ENCODE results near the gene DTNA.
"Not testable (repeated sequence)": the region's sequence is repeated elsewhere in the genome, so short reads cannot be mapped to it uniquely, and the experiment has no call there.

The DTNA gene

DNA sequence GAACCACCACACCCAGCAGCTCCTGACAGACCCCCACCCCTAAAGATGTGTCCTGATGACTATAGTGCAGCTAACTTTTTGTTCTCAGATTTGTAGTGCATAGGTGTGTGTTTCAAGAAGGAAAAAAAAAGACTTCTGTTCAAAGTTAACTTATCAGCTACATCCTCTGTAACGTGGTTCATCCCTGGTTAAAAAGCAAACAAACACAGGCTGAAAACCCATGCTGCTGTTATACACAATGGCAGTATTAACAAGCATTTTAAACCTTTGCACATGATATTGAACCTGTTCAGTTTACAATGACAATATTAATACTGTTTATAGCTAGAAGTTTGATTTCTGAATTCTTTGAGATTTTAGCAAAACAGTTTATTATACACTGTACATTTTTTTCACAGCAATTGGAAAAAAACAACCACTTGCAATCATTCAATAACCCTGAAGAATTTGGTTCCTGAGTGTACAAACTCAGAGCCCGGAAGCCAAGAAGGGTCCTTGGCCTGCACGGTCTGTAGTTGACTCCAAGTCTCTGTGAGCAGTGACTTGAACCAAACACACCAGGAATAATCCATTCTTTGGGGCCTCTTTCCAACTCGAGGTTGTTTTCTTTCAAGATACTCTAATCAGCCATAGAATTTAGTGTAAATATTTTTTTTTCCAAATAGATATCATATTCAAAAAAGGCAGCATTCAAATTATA lies 177.9 kb downstream of the DTNA start:
- DNase-seq (ENCODE audit: low read depth in 2 of 3, low spot score in 1 of 3): no peak

DNA sequence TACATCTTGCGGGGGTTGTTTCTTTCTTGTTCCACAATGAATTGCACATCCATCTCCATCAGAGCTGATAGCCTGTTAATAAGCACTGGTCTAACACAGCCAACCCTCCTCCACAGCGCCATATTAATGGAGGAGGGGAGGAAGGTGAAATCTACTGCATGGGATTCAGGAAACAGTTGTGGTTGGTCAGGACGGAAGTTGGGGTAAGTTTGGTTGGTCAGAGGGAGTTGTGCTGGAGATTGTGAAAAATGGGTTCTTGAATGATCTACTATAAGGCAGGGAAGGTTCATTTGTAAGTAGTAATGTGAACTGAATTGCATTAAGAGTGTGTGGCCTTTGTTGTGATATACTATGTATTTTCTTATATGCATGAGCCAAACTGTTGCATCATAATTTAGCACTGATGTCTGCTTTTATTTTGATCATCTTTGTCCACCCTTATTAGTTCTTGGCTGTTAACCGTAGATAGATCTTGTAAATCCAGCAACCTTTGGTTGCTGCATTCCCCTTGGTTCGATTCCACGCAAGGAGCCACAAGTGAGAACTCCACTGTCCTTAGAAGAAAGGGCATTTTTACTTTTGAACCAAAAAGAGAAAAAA lies 180.5 kb downstream of the DTNA start:
- no peak for DNase-seq (ENCODE audit: low read depth in 2 of 3, low spot score in 1 of 3)

GRCh38 chr18:34892379-34892778 lies 182.3 kb downstream of the DTNA start:
- no peak for DNase-seq (ENCODE audit: low read depth in 2 of 3, low spot score in 1 of 3)

GRCh38 chr18:34893239-34893638 lies 183.1 kb downstream of the DTNA start:
- DNase-seq (ENCODE audit: low read depth in 2 of 3, low spot score in 1 of 3): no peak

GRCh38 chr18:34901299-34901698 lies 191.2 kb downstream of the DTNA start:
- no peak for DNase-seq (ENCODE audit: low read depth in 2 of 3, low spot score in 1 of 3)

- DNase-seq (ENCODE audit: low read depth in 2 of 3, low spot score in 1 of 3): no peak
These were observed 194.9 kb downstream of the DTNA start for GRCh38 chr18:34904994-34905393.

DNA sequence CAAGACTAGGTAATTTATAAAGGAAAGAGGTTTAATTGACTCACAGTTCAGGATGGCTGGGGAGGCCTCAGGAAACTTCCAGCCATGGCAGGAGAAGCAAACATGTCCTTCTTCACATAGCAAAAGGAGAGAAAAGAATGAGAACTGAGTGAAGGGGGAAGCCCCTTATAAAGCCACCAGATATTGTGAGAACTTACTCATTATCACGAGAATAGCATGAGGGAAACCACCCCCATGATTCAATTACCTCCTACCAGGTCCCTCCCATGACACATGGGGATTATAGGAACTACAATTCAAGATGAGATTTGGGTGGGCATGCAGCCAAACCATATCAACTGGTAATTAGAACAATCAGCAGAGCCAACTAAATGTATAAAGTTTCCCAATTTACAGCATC lies 196.9 kb downstream of the DTNA start:
- not testable (repeated sequence) for DNase-seq (ENCODE audit: low read depth in 2 of 3, low spot score in 1 of 3)

GRCh38 chr18:34909637-34910364 lies 199.7 kb downstream of the DTNA start:
- no peak for DNase-seq (ENCODE audit: low read depth in 2 of 3, low spot score in 1 of 3)

DNA sequence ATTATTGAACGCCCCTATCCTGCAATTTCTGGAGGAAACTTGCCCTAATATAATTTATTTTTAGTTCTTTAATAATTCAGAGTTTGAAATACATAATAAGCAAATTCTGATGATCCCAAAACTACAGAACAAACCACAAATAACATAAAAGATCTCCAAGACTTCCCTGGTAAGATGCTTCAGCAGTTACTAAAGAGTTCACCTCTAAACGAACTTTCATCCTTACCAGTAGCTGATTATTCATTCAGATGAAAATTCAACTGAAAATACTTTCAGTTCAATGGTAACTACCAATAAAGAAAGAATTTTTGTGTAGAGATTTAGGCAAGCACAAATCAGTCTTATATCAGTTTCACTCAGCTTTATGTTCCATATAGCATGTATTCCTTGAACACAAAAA lies 201.0 kb downstream of the DTNA start:
- no peak for DNase-seq (ENCODE audit: low read depth in 2 of 3, low spot score in 1 of 3)

DNA sequence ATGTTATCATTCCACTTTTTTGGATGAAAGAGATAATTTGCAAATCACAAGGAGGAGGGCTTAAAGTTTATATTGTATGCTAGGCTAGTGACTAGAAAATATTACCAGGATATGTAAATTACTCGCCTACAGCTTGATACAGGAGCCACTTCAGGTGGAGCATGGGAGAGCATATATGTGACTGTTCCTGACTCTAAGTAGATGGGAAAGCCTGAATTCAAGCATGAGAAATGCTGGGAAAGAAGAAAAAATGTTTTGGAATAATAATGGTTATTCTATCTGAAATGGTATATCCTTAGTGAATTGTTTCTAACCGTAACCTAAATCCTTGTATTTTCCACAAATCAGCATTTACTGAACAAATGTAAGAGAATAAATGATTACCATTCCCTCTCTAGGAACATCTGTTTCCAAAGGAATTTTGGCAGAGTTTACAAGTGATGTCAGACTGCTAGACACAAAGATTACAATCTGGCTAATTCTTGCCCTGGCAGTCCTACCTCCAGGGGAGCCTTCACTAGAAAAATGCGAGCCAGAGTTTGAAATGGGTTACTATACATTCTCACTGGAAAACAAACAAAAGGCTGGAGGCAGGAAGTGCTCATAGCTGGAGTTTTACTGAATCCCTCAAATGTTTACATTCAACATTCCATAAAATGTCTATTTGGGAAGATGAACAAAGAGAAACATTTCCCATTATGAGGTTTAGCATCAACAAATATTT lies 201.7 kb downstream of the DTNA start:
- no peak for DNase-seq (ENCODE audit: low read depth in 2 of 3, low spot score in 1 of 3)

DNA sequence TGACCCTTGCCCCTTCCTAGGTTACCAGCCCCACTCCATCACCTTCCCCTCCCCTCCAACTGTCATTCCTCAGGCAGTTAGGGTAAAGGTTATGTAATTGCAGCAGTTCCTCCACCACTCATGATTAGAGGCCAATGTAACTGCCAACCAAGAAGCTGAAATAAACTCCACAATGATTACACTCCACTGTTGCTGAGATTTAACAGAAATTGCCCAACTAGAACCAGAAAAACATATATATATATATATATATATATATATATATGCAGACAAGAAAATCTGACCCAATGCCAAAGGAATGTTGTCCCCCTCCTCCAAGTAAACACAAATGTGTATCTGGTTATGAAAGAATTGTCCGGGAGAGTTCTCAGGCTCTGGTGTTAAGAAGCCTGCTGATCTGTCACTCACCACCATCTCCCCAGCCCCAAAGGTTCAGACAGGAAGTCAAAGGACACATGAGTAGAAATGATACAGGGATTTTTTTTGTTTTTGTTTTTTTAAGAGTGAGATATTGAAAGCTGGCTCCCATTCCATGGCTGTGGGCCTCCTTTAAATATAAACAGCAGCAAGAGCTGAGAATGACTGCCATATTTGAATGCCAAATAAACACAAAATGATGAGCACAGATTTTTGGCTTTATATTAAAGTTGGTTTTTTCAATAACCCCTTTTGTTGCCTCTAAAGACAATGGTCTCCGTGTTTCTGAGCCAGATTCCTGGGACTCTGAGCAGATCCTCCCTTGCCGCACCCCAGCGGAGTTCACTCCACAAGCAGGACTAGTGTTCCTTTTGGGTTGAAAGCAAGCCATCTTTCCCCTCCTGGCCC lies 204.0 kb downstream of the DTNA start:
- DNase-seq (ENCODE audit: low read depth in 2 of 3, low spot score in 1 of 3): no peak

DNA sequence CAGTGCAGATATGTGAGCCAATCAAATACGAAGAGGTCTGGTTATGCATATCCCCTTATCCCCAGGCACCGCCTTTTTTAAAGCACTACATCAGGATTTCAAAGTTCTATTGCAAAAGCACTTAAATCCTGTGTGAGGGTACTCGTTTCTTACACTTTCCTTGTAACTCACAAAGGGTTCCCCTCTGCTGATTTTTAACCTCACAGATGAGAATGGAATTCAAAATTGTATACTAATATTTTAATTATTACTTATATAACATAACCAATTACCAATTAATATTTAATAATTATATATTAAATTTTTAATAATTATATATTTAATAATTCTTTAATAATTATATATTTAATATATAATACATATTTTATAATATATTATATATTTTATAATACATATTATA lies 204.9 kb downstream of the DTNA start:
- DNase-seq (ENCODE audit: low read depth in 2 of 3, low spot score in 1 of 3): no peak

- not testable (repeated sequence) for DNase-seq (ENCODE audit: low read depth in 2 of 3, low spot score in 1 of 3)
These were observed 206.4 kb downstream of the DTNA start for GRCh38 chr18:34916539-34916938.

- DNase-seq (ENCODE audit: low read depth in 2 of 3, low spot score in 1 of 3): no peak
These were observed 208.8 kb downstream of the DTNA start for GRCh38 chr18:34918856-34919255.

GRCh38 chr18:34921226-34921625 lies 211.1 kb downstream of the DTNA start:
- no peak for DNase-seq (ENCODE audit: low read depth in 2 of 3, low spot score in 1 of 3)

DNA sequence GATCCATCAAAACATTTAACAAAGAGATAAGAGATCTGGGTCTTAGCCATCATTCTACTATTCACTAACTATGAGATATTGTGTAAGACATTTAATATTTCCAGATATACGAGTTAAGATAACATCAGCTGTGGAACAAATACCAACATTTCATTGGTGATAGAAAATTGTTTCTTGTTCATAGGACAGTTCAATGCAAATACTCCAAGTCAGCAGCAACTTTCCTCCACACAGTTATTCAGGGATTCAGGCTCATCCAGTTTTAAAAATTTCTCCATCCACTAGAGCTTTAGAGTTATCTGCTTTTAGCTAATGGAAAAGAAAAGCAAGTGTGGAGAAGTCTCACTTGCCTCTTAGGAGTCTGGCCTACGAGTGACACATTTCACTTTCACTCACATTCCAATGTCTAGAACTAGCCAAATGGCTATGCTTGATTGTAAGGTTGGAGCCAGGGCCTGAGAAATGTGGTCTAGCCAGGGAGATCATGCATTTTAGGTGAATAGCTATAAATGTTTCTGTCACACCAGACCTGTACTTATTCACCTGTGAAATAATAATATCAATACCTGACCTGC lies 211.8 kb downstream of the DTNA start:
- no peak for DNase-seq (ENCODE audit: low read depth in 2 of 3, low spot score in 1 of 3)

GRCh38 chr18:34922594-34922993 lies 212.5 kb downstream of the DTNA start:
- not testable (repeated sequence) for DNase-seq (ENCODE audit: low read depth in 2 of 3, low spot score in 1 of 3)

- no peak for DNase-seq (ENCODE audit: low read depth in 2 of 3, low spot score in 1 of 3)
These were observed 213.8 kb downstream of the DTNA start for GRCh38 chr18:34923911-34924310.

DNA sequence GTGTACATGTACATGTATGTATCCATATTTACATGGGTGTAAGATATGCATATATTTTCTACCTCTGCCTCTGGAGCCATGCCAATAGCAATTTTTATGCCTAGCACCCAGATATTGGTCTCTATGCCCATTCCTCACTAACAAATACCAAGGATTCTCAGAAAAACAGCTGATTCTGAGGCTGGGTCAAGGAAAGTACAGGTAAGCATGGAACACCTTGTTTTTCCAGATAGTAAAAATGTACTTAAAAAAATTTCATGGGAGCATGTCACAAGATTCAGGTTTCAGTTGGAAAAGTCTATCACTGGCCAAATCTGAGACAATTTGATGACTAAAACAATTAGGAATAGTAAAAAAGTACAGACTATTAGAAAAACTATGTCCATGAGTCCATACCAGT lies 216.6 kb downstream of the DTNA start:
- DNase-seq (ENCODE audit: low read depth in 2 of 3, low spot score in 1 of 3): no peak

DNA sequence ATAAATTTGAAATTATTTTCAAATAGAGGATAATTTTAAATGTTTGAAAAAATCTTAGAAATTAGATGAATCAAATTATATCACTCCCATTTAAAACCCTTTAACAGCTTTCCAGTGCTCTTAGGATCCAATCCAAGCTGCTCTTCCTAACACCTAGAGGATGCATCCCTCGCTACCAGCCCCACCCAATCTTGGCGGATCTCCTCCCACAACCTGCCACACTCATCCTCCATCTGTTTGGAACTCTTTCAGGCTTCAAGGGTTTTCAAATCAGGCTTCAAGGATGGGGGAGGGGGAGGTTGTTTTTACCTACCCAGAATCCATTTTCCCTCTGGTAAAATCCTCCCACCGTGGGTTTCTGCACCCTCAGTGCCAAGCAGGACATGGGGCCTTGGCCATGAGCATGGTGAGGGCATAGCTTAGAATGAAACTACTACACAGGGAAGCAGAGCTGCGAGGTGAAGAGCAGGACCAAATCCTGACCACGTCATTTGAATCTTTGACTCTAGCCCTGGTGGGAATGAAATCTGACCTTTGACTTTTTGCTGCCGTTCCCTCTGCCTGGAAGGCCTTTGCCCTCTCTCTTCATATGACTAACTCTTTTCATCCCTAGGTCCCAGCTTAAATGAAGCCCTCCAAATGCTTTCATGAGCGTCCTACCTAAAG lies 218.1 kb downstream of the DTNA start:
- no peak for DNase-seq (ENCODE audit: low read depth in 2 of 3, low spot score in 1 of 3)

Measured in stimulated activated CD4-positive, alpha-beta T cell treated with anti-CD3 and anti-CD28 coated beads, Interleukin-12 subunit alpha, Interleukin-12 subunit beta, amount 100 ng/mL, for 48 hours (primary cell).